Measurements from ENCODE around the gene TEAD1.

The TEAD1 gene

GRCh38 chr11:12990162-12990480 is 315.9 kb downstream of the TEAD1 start:
- Histone ChIP-seq H3K27me3 (ENCODE audit: control insufficient read depth, insufficient read depth, low read length) (no peaks in the 10 kb centered on the region), H3K9ac (ENCODE audit: low read length) (no peak overlapping the region), H3K36me3 (ENCODE audit: control insufficient read depth, insufficient read depth, low read length) (no peaks in the 10 kb centered on the region), H3K27ac (ENCODE audit: low read depth, low read length) (no peak overlapping the region), H3K4me3 (ENCODE audit: low read length) (no peak overlapping the region), H3K4me1 (ENCODE audit: control insufficient read depth, insufficient read depth, low read length) (no peaks in the 10 kb centered on the region)

GRCh38 chr11:12991426-12991825 is 317.2 kb downstream of the TEAD1 start:
- H3K9ac ChIP-seq (ENCODE audit: low read length): no peak overlapping the region
- H3K27me3 ChIP-seq (ENCODE audit: control insufficient read depth, insufficient read depth, low read length): no peaks in the 10 kb centered on the region
- no peak overlapping the region for H3K4me3 ChIP-seq (ENCODE audit: low read length)
- H3K4me1 ChIP-seq (ENCODE audit: control insufficient read depth, insufficient read depth, low read length): no peaks in the 10 kb centered on the region
- no peak overlapping the region for H3K27ac ChIP-seq (ENCODE audit: low read depth, low read length)
- no peaks in the 10 kb centered on the region for H3K36me3 ChIP-seq (ENCODE audit: control insufficient read depth, insufficient read depth, low read length)

- Histone ChIP-seq H3K4me1 (ENCODE audit: control insufficient read depth, insufficient read depth, low read length) (no peaks in the 10 kb centered on the region), H3K27ac (ENCODE audit: low read depth, low read length) (no peak overlapping the region), H3K9ac (ENCODE audit: low read length) (no peak overlapping the region), H3K4me3 (ENCODE audit: low read length) (no peak overlapping the region), H3K27me3 (ENCODE audit: control insufficient read depth, insufficient read depth, low read length) (no peaks in the 10 kb centered on the region), H3K36me3 (ENCODE audit: control insufficient read depth, insufficient read depth, low read length) (no peaks in the 10 kb centered on the region)
These were observed 319.4 kb downstream of the TEAD1 start for GRCh38 chr11:12993626-12994025.

Measured in rectal smooth muscle tissue (tissue), 1 donor.